GM12878 (cell line): ENCODE results near the gene RERG. TPM values are rescaled to one million over a fixed set of nuclear protein-coding genes. Genes with fewer than 3 reads are reported as not detected.

Experiments used
- ATAC-seq: fragments of 200-7000 bp; cut with Tn5 transposase; 3 replicates; pipeline ENCODE4 v1.9.1; 2020; ENCODE audit warnings: mild to moderate bottlenecking, moderate library complexity
- BruUV-seq: library from RNA; stranded (reverse); fragments of 400-500 nt; replicated peaks from 2 replicates; lab custom pipeline; 2021; lab: Mats Ljungman, UMichigan
- CTCF ChIA-PET: fragments of 300-600 bp; sonication (Branson Sonifier 250); formaldehyde crosslinking; extraction: SDS; loops from one replicate; lab custom pipeline; 2021; ENCODE audit warnings: inconsistent platforms; lab: Yijun Ruan, JAX
- POLR2A ChIA-PET: fragments of 350-600 bp; formaldehyde crosslinking; extraction: SDS; loops from one replicate; lab custom pipeline; 2021; ENCODE audit warnings: inconsistent platforms; lab: Charles Lee
- RAD21 ChIA-PET: fragments of 300-600 bp; sonication (Branson Sonifier 250); formaldehyde crosslinking; loops from one replicate; lab custom pipeline; 2023; ENCODE audit warnings: antibody characterized with exemption; ENCODE audit not compliant: unreplicated experiment; lab: Charles Lee
- SMC1A ChIA-PET: fragments of 300-600 bp; sonication (Branson Sonifier 250); formaldehyde crosslinking; loops from one replicate; lab custom pipeline; 2023; ENCODE audit not compliant: unreplicated experiment, uncharacterized antibody; lab: Charles Lee
- DNase-seq: peaks from one replicate; pipeline ENCODE4 v3.0.0-alpha.2; 2011; ENCODE audit warnings: low read depth, low spot score
- FAIRE-seq: peaks from 3 replicates; lab custom pipeline; 2011; peaks lifted over from hg19 to GRCh38; lab: Jason Lieb, UNC
- H2AFZ ChIP-seq: 2 replicates; pipeline ENCODE4 v1.6.0; 2011; ENCODE audit warnings: low read depth, low read length, control low read depth; ENCODE audit not compliant: control insufficient read depth
- H3K27ac ChIP-seq: 2 replicates; pipeline ENCODE4 v1.5.1; 2011; ENCODE audit warnings: control low read depth; ENCODE audit not compliant: control insufficient read depth, insufficient read depth
- H3K27me3 ChIP-seq, 2 experiments: replicated peaks in 1 of 2; 2 replicates each; pipeline versions ENCODE4 v1.6.0 to v1.6.1; 2011; ENCODE audit warnings: low read length in 1 of 2; ENCODE audit not compliant: control insufficient read depth in 2 of 2, insufficient read depth in 2 of 2
- H3K36me3 ChIP-seq, 2 experiments: 2 replicates each; pipeline ENCODE4 v1.5.1; 2011; ENCODE audit warnings: low read length in 1 of 2; ENCODE audit not compliant: control insufficient read depth in 2 of 2, insufficient read depth in 2 of 2
- H3K4me1 ChIP-seq: 2 replicates; pipeline ENCODE4 v1.6.1; 2011; ENCODE audit warnings: mild to moderate bottlenecking, low read length, moderate library complexity, mixed read lengths; ENCODE audit not compliant: control insufficient read depth, insufficient read depth
- H3K4me2 ChIP-seq: 2 replicates; pipeline ENCODE4 v1.6.0; 2011; ENCODE audit warnings: control low read depth; ENCODE audit not compliant: control insufficient read depth, insufficient read depth
- H3K4me3 ChIP-seq: fragments of 200-600 bp; sonication (generic); 2 replicates; pipeline ENCODE4 v1.5.1; 2016
- H3K79me2 ChIP-seq: 2 replicates; pipeline ENCODE4 v1.6.0; 2011; ENCODE audit warnings: low read length; ENCODE audit not compliant: control insufficient read depth, insufficient read depth
- H3K9ac ChIP-seq: 2 replicates; pipeline ENCODE4 v1.8.0; 2011; ENCODE audit warnings: low read length, control low read depth, mixed read lengths; ENCODE audit not compliant: control insufficient read depth, insufficient read depth
- H3K9me3 ChIP-seq: replicated peaks from 3 replicates; pipeline ENCODE4 v1.5.1; 2011; ENCODE audit warnings: mild to moderate bottlenecking, low read length; ENCODE audit not compliant: control insufficient read depth, insufficient read depth
- H4K20me1 ChIP-seq: 2 replicates; pipeline ENCODE4 v1.6.0; 2011; ENCODE audit not compliant: control insufficient read depth, insufficient read depth
- CHD2 ChIP-seq: IDR thresholded peaks from 2 replicates; pipeline ENCODE4 v1.6.1; 2011; ENCODE audit warnings: low read depth, low read length, improper control_type of control experiment, borderline replicate concordance
- CREB1 ChIP-seq: IDR thresholded peaks from 2 replicates; pipeline ENCODE4 v1.6.1; 2012; ENCODE audit warnings: low read depth, mild to moderate bottlenecking, inconsistent platforms
- DPF2 ChIP-seq: fragments of 450-650 bp; IDR thresholded peaks from 2 replicates; pipeline ENCODE4 v1.6.1; 2017; ENCODE audit warnings: mild to moderate bottlenecking
- ETV6 ChIP-seq, 2 experiments: fragments of 450-650 bp in 1 of 2; IDR thresholded peaks in 1 of 2; conservative IDR thresholded peaks in 1 of 2; 2 replicates each; pipeline ENCODE4 v1.6.1; 2014; ENCODE audit warnings: antibody characterized with exemption in 1 of 2, borderline replicate concordance in 1 of 2, low read depth in 1 of 2, mild to moderate bottlenecking in 1 of 2, moderate library complexity in 1 of 2
- IKZF2 ChIP-seq, 2 experiments: fragments of 450-650 bp; IDR thresholded peaks; 2 replicates each; pipeline ENCODE4 v1.6.1; 2017; ENCODE audit warnings: mild to moderate bottlenecking in 2 of 2, moderate library complexity in 2 of 2
- MTA2 ChIP-seq: fragments of 450-650 bp; IDR thresholded peaks from 2 replicates; pipeline ENCODE4 v1.6.1; 2016; ENCODE audit warnings: low read depth, mild to moderate bottlenecking, moderate library complexity
- NFYB ChIP-seq: IDR thresholded peaks from 2 replicates; pipeline ENCODE4 v1.6.1; 2011; ENCODE audit warnings: low read depth, mild to moderate bottlenecking, low read length, improper control_type of control experiment, moderate library complexity; ENCODE audit not compliant: insufficient read depth
- PAX5 ChIP-seq: IDR thresholded peaks from 2 replicates; pipeline ENCODE4 v1.6.1; 2011; ENCODE audit warnings: low read depth, low read length, borderline replicate concordance
- PML ChIP-seq: IDR thresholded peaks from 2 replicates; pipeline ENCODE4 v1.6.1; 2012; ENCODE audit warnings: low read length, inconsistent platforms
- POU2F2 ChIP-seq: IDR thresholded peaks from 3 replicates; pipeline ENCODE4 v1.6.1; 2011; ENCODE audit warnings: low read depth, mild to moderate bottlenecking, low read length, borderline replicate concordance
- TARDBP ChIP-seq: IDR thresholded peaks from 2 replicates; pipeline ENCODE4 v1.6.1; 2016; ENCODE audit warnings: borderline replicate concordance
- TCF12 ChIP-seq: IDR thresholded peaks from 2 replicates; pipeline ENCODE4 v1.6.1; 2011; ENCODE audit warnings: low read depth, mild to moderate bottlenecking, low read length
- ZSCAN29 ChIP-seq: fragments of 450-650 bp; IDR thresholded peaks from 2 replicates; pipeline ENCODE4 v1.6.1; 2017; ENCODE audit warnings: mild to moderate bottlenecking, moderate library complexity
- WGBS: methylation state at CpG from one replicate; pipeline ENCODE4 v1.1.6; 2016; ENCODE audit warnings: low lambda C conversion rate; ENCODE audit not compliant: insufficient replicate concordance, insufficient coverage; ENCODE audit errors: missing lambda C conversion rate; 5-methylcytosine and 5-hydroxymethylcytosine counted together
- in situ Hi-C: fragments of 300-500 bp; cut with MboI; formaldehyde crosslinking; loops from 9 replicates; pipeline ENCODE4 v1.14.3; 2018; ENCODE audit warnings: mixed read lengths
- intact Hi-C: fragments of 100-400 bp; cut with micrococcal nuclease; formaldehyde crosslinking; loops from one replicate; pipeline ENCODE4 v1.14.2; 2022; ENCODE audit not compliant: unreplicated experiment
- polyA plus RNA-seq, 11 experiments: library from polyadenylated mRNA; depleted of rRNA in 4 of 11; unstranded in 6 of 11; stranded (reverse) in 5 of 11; fragments of >200 nt; fragmentation: Nextera tagmentation in 4 of 11; fragmentation: Illumina TruSeq in 1 of 11; extraction: Ambion mirVana in 4 of 11; extraction: Trizol in 1 of 11; gene quantifications; 1 replicate in 1 of 11; 2 replicates in 10 of 11; pipeline versions ENCODE4 v1.2.1 to v1.2.3, GENCODE V29; 2011 to 2016; ENCODE audit warnings: inconsistent platforms in 2 of 11, missing spikeins in 2 of 11, low read depth in 1 of 11
- total RNA-seq, 4 experiments: library from RNA; depleted of rRNA in 3 of 4; stranded (reverse); fragments of >200 nt in 3 of 4; fragmentation: Illumina TruSeq in 1 of 4; extraction: Trizol in 1 of 4; gene quantifications; 2 replicates each; pipeline versions ENCODE4 v1.2.1 to v1.2.3, GENCODE V29; 2013 to 2021
- TF ChIP-seq, protein P1 (sequence below): IDR thresholded peaks from 2 replicates; pipeline ENCODE4 v1.6.1; 2012; ENCODE audit warnings: low read depth, low read length, improper control_type of control experiment
- TF ChIP-seq, protein P2 (sequence below): IDR thresholded peaks from 2 replicates; pipeline ENCODE4 v1.6.1; 2012; ENCODE audit warnings: improper control_type of control experiment, low read depth, low read length; ENCODE audit not compliant: insufficient replicate concordance
- TF ChIP-seq, protein P3 (sequence below): fragments of 450-650 bp; IDR thresholded peaks from 2 replicates; pipeline ENCODE4 v1.6.1; 2017; ENCODE audit warnings: antibody characterized with exemption, mild to moderate bottlenecking, moderate library complexity

The RERG gene
- total and polyA plus RNA-seq, 10 of the 15 experiments (the other 5 are each of a cell fraction or from before 2014, with no cell fraction given) = 0.03 to 5.3 (median 0.05) TPM; not detected in 5

DNA sequence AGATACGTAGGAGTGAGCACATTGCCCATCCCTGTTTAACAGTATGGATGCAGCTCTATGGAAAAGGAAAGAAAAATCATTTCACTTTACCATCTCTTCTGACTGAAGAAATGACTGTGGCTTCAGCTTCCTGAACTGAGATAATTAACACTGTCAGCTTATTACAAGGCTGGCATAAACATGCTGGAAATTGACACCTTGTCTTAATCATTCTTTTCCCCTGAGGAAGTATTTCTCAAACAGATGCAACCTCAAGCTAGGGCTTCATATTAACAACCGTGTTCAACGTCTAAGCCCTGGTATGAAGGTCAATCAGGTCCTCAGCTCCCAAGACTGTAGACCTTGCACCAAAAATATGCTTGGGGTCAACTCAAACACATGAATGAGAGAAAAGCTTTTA lies 25.0 kb downstream of the RERG start:
- in situ Hi-C loops (no loop called here), intact Hi-C loops (no loop called here)
- no peaks in the 10 kb centered on the region for H3K27me3 ChIP-seq
- SMC1A ChIA-PET = interaction anchor here (0.8 to 2.1 kb wide), 4 partner anchors 16 to 451 kb away, joined by 3 to 5 read pairs (median 4); no protein-coding TSS in a partner anchor
- FAIRE-seq (no peak), ATAC-seq (no peak), DNase-seq (no peak)
- POLR2A ChIA-PET = no interaction called here
- no peaks in the 10 kb centered on the region for H4K20me1 ChIP-seq
- H3K79me2 ChIP-seq = no peaks in the 10 kb centered on the region
- 47% methylated on average over 3 of the region's 3 CpGs for WGBS
- H3K4me3 ChIP-seq = no peak overlapping the region
- H3K9ac ChIP-seq = no peak overlapping the region
- no TSS peak for BruUV-seq
- no peak overlapping the region for H2AFZ ChIP-seq
- CTCF ChIA-PET = interaction anchor here (1.0 to 1.9 kb wide), 3 partner anchors 11 to 25 kb away, joined by 3 to 5 read pairs (median 3); partner anchors contain the start of gene RERG
- no peak overlapping the region for H3K4me2 ChIP-seq
- H3K27ac ChIP-seq = no peak overlapping the region
- RAD21 ChIA-PET = no interaction called here
- H3K4me1 ChIP-seq = no peaks in the 10 kb centered on the region
- H3K36me3 ChIP-seq = no peaks in the 10 kb centered on the region
- H3K9me3 ChIP-seq = no peaks in the 10 kb centered on the region
- TF ChIP-seq POU2F2 (no peak), TCF12 (no peak), ETV6 (conservative IDR thresholded peaks at IDR 0.05 in 1 of 2, IDR thresholded peaks at IDR 0.05 in 1 of 2; ENCODE audit: borderline replicate concordance in 1 of 2, low read depth in 1 of 2) (no peak), CREB1 (no peak), NFYB (no peak), TARDBP (no peak), IKZF2 (IDR thresholded peaks at IDR 0.05) (no peak), DPF2 (no peak), ZSCAN29 (no peak), PAX5 (no peak), MTA2 (no peak), CHD2 (no peak), PML (no peak)
- TF ChIP-seq, protein P1, sequence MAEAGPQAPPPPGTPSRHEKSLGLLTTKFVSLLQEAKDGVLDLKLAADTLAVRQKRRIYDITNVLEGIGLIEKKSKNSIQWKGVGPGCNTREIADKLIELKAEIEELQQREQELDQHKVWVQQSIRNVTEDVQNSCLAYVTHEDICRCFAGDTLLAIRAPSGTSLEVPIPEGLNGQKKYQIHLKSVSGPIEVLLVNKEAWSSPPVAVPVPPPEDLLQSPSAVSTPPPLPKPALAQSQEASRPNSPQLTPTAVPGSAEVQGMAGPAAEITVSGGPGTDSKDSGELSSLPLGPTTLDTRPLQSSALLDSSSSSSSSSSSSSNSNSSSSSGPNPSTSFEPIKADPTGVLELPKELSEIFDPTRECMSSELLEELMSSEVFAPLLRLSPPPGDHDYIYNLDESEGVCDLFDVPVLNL = no peak
- TF ChIP-seq, protein P2, sequence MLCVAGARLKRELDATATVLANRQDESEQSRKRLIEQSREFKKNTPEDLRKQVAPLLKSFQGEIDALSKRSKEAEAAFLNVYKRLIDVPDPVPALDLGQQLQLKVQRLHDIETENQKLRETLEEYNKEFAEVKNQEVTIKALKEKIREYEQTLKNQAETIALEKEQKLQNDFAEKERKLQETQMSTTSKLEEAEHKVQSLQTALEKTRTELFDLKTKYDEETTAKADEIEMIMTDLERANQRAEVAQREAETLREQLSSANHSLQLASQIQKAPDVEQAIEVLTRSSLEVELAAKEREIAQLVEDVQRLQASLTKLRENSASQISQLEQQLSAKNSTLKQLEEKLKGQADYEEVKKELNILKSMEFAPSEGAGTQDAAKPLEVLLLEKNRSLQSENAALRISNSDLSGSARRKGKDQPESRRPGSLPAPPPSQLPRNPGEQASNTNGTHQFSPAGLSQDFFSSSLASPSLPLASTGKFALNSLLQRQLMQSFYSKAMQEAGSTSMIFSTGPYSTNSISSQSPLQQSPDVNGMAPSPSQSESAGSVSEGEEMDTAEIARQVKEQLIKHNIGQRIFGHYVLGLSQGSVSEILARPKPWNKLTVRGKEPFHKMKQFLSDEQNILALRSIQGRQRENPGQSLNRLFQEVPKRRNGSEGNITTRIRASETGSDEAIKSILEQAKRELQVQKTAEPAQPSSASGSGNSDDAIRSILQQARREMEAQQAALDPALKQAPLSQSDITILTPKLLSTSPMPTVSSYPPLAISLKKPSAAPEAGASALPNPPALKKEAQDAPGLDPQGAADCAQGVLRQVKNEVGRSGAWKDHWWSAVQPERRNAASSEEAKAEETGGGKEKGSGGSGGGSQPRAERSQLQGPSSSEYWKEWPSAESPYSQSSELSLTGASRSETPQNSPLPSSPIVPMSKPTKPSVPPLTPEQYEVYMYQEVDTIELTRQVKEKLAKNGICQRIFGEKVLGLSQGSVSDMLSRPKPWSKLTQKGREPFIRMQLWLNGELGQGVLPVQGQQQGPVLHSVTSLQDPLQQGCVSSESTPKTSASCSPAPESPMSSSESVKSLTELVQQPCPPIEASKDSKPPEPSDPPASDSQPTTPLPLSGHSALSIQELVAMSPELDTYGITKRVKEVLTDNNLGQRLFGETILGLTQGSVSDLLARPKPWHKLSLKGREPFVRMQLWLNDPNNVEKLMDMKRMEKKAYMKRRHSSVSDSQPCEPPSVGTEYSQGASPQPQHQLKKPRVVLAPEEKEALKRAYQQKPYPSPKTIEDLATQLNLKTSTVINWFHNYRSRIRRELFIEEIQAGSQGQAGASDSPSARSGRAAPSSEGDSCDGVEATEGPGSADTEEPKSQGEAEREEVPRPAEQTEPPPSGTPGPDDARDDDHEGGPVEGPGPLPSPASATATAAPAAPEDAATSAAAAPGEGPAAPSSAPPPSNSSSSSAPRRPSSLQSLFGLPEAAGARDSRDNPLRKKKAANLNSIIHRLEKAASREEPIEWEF = no peak
- TF ChIP-seq, protein P3, sequence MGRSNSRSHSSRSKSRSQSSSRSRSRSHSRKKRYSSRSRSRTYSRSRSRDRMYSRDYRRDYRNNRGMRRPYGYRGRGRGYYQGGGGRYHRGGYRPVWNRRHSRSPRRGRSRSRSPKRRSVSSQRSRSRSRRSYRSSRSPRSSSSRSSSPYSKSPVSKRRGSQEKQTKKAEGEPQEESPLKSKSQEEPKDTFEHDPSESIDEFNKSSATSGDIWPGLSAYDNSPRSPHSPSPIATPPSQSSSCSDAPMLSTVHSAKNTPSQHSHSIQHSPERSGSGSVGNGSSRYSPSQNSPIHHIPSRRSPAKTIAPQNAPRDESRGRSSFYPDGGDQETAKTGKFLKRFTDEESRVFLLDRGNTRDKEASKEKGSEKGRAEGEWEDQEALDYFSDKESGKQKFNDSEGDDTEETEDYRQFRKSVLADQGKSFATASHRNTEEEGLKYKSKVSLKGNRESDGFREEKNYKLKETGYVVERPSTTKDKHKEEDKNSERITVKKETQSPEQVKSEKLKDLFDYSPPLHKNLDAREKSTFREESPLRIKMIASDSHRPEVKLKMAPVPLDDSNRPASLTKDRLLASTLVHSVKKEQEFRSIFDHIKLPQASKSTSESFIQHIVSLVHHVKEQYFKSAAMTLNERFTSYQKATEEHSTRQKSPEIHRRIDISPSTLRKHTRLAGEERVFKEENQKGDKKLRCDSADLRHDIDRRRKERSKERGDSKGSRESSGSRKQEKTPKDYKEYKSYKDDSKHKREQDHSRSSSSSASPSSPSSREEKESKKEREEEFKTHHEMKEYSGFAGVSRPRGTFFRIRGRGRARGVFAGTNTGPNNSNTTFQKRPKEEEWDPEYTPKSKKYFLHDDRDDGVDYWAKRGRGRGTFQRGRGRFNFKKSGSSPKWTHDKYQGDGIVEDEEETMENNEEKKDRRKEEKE = no peak
